Activated CD4-positive, alpha-beta T cell treated with anti-CD3 and anti-CD28 coated beads, Interleukin-2, amount 50 U/mL, for 48 hours (primary cell): ENCODE data around the gene UGT2B17.
"Not testable (repeated sequence)": the region's sequence is repeated elsewhere in the genome, so short reads cannot be mapped to it uniquely, and the experiment has no call there.

Experiments used
- DNase-seq, 2 experiments: peaks; one replicate each; pipeline ENCODE4 v3.0.0-alpha.2; 2020

The UGT2B17 gene

DNA sequence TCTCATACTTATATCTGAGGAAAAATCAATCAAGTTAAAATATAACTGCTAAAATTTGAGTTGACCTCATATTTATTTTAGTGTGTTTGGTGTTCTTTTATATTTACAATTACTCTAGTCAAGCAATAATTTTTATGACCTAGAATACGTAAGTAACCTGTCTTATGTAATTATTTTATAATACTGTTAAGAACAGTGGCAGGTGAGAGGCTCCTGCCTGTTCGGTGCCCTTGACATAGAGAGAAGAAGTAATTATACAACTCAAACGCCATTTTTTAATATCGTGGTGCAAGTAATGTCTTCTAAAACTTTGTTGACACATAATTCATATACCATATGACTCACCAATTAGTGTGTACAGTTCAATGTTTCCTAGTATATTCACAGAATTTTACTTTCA is 7.6 kb downstream of the UGT2B17 start:
- not testable (repeated sequence) for DNase-seq

DNA sequence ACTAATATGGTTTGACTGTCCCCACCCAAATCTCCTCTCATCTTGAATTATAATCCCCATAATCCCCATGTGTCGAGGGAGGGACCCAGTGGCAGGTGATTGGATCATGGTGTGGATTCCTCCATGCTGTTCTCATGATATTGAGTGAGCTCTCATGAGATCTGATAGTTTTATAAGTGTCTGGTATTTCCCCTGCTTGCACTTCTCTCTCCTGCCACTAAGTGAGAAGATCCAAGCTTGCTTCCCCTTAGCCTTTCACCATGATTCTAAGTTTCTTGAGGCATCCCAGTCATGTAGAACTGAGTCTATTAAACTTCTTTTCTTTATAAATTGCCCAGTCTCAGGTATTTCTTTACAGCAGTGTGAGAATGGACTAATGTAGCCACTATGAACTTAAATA is 9.8 kb downstream of the UGT2B17 start:
- not testable (repeated sequence) for DNase-seq

DNA sequence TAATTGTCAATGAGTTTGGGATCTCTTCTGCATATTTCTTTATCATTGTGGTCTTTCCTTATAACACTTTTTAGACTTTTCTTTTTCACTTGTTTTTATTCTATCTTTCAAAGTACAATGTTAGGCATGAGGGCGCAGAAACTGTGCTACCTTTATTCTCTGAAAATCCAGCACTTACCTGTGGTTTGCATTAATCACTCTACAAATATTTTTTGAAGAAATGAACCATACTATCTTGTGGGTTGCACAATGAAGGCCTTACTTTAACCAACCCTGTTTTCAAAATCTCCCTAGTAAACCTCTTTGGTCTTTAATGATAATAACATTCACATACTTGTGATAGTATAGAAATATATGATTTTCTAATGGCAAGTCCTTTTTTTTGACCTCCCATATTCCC is 11.0 kb downstream of the UGT2B17 start:
- DNase-seq: not testable (repeated sequence)

DNA sequence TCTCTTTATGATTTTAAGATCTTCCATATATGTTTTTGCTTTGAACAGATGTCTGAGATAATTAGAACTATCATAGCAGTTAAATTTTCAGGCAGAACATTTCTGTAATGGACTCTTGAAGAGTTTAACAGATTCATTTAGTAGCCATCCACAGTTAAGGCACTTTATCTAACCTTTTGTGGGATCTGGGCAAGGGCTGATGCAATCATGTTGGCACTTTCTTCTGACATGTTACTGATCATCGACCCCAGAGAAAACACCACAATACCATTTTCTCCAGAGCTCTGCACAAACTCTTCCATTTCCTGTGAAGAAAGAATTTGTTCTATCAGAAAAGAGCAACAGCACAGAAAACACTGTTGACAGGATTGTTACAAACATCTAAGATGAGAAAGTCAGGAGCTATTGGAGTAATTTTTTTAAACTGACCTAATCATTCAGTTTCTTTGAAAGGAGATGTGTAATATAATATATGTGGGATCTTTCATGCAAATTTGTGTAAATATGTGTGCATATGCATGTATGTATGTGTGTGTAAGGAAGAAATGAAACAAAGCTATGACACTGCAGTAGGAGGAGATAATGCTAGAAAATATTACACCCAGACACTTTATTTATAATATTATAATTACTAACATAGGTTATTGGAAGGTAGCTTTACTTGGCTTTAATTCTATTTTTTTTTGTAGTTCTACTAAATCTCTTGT is 15.6 kb downstream of the UGT2B17 start:
- not testable (repeated sequence) for DNase-seq

DNA sequence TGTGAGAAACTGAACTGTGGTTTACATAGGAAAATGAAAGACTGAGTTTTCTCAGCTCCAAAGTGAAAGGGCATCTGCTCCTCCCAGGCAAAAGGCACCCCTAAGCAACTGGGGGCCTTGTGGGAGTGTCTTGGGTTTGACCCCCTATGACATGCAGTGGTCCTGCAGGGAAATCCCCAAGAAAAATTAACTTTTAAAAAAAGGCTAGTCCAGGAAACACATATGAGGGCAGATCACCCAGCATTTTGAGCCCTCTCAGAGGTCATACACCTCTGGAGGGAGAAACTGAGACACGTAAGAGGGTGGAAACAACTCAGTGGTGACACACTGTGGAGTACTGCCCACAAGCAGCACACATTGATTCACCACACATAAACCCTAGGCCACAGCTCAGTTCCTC is 22.3 kb downstream of the UGT2B17 start:
- DNase-seq: not testable (repeated sequence)

DNA sequence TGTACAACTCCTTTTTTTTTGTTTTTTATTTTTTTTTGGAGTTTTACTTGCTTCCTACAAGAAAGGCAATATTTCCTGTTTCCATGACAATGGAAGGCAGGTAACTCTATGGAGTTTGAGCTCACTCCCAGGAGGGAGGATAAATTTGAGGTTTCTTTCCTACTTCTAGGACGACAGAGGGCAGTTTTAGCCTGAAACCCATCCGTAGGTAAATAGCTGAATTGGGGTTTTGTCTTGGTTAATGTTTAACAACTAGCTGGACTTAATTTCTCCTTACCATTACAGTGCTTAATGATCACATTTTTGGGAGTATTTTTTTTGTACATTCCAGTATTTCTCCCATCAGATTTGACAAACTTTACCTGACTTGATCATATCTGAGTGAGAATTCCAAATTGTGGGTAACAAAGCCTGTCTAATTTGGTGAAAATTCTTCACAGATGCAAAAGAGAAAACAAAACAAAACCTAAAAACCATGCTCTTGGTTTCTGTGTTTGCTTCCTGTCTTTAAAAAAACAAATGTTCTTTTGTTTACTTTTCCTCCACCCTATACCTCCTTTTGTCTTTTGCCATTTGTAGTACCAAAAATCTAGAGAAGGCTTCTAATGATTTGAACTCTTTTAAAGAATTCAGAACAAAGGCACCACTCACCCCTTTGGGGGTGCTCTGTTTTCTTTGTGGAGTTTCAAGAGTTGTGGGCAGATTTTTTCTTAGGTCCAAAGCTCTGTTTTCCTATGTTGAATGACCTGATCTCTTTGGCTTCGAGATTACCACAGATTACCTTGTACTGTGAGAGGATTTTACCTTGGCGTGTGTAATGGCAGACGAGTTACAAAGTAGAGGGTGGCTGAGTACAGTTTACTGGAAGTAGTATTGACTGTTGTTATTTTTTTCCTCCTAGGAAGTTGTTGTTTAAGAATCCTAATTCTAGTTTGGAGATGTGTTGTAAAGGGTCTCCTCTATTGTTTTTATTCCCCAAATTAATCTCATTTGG is 23.0 kb downstream of the UGT2B17 start:
- not testable (repeated sequence) for DNase-seq

DNA sequence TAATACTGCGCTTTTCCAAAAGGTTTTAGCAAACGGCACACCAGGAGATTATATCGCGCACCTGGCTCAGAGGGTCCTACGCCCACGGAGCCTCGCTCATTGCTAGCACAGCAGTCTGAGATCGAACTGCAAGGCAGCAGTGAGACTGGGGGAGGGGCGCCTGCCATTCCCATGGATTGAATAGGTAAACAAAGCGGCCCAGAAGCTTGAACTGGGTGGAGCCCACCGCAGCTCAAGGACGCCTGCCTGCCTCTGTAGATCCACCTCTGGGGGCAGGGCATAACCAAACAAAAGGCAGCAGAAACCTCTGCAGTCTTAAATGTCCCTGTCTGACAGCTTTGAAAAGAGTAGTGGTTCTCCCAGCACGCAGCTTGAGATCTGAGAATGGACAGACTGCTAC is 33.4 kb downstream of the UGT2B17 start:
- not testable (repeated sequence) for DNase-seq

DNA sequence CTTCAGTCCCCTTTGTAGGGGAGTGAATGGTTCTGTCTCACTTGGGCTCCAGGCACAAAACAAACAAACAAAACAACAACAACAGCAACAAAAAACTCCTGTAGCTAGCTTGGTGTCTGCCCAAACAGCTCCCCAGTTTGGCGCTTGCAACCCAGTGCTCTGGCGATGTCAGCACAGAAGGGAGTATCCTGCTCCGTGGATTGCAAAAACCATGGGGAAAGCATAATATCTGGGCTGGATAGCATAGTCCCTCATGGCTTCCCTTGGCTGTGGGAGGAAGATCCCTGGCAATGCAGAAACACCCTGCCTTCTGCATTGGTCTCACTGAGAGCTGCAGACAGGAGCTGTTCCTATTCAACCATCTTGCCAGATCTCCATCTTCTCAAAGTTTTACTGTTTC is 39.7 kb downstream of the UGT2B17 start:
- no peak for DNase-seq

DNA sequence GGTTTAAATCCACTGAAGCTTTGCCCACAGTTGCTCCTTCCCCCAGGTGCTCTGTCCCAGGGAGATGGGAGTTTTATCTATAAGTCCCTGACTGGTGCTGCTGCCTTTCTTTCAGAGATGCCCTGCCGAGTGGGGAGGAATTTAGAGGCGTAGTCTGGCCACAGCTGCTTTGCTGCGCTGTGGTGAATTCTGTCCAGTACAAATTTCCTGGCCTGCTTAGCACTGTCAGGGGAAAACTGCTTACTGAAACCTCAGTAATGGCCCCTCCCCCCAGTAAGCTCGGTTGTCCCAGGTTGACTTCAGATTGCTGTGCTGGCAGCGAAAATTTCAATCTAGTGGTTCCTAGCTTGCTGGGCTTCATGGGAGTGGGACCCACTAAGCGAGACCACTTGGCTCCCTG is 40.1 kb downstream of the UGT2B17 start:
- no peak for DNase-seq

DNA sequence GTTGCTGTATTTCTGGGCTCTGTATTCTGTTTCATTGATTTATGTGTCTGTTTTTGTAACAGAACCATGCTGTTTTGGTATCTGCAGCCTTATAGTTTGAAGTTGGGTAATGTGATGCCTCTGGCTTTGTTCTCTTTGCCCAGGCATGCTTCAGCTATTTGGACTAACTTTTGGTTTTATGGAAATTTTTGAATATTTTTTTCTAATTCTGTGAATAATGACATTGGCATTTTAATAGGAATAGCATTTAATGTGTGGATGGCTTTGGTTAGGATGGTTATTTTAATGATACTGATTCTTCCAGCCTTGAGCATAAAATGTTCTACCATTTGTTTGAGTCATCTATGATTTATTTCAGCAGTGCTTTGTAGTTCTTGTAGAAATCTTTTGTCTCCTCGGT is 53.9 kb downstream of the UGT2B17 start:
- not testable (repeated sequence) for DNase-seq

DNA sequence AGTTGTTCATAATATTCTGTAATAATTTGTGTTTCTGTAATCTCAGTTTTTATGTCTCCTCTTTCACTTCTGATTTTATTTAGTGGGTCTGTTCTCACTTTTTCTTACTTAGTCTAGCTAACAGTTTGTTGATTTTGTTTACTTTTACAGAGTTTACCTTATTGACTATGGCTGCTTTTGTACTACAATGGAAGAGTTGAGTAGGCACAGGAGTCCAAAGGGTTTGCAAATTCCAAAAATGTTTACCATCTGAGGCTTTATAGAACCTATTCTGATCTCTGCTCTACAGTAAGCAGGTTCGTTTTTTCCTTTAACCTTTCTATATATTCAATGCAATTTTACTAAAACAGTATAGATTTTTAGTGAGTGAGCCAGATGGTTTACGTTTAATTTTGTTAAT is 55.1 kb downstream of the UGT2B17 start:
- DNase-seq: no peak

DNA sequence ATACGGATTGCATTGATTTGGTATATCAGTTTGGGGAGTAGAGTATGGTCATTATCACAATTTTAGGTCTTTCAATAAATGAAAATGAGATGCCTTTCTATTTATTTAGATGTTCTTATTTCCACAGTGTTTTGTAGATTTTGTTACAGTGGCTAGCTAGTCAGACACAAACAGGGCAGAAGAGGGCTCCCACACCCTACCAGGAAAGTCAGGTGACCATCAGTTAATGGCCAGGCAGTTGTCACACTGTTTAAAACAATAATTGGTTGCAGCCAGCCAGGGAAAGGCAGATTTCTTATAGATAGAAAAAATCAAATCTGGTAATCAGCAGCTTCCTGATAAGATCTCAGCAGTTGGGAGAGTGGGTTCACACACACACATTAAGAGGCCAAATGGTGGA is 57.2 kb downstream of the UGT2B17 start:
- DNase-seq: no peak

DNA sequence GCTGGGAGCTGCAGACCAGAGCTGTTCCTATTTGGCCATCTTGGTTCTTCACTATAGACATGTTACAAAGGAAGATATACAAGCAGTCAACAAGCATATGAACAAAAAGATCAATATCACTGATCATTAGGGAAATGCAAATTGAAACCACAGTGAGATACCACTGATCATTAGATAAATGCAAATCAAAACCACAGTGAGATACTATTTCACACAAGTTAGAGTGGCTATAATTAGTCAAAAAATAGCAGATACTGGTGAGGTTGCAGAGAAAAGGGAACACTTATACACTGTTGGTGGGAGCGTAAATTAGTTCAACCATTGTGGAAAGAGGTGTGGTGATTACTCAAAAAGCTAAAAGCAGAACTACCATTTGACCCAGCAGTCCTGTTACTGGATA is 70.7 kb downstream of the UGT2B17 start:
- not testable (repeated sequence) for DNase-seq

DNA sequence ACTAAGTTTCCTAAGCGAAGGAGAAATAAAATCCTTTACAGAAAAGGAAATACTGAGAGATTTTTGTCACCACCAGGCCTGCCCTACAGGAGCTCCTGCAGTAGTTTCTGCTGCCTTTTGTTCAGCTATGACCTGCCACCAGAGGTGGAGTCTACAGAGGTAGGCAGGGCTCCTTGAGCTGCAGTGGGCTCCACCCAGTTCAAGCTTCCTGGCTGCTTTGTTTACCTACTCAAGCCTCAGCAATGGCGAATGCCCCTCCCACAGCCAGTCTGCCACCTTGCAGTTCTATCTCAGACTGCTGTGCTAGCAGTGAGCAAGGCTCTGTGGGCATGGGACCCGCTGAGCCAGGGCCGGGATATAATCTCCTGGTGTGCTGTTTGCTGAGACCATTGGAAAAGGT is 71.3 kb downstream of the UGT2B17 start:
- DNase-seq: peak in 1 of 2 experiments; percentile 1

DNA sequence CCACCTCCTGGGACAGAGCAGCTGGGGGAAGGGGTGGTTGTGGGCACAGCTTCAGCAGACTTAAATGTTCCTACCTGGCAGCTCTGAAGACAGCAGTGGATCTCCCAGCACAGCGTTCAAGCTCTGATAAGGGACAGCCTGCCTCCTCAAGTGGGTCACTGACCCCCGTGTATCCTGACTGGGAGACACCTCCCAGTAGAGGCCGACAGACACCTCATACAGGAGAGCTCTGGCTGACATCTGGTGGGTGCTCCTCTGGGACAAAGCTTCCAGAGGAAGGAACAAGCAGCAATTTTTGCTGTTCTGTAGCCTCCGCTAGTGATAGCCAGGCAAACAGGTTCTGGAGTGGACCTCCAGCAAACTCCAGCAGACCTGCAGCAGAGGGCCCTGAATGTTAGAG is 72.7 kb downstream of the UGT2B17 start:
- DNase-seq: not testable (repeated sequence)

DNA sequence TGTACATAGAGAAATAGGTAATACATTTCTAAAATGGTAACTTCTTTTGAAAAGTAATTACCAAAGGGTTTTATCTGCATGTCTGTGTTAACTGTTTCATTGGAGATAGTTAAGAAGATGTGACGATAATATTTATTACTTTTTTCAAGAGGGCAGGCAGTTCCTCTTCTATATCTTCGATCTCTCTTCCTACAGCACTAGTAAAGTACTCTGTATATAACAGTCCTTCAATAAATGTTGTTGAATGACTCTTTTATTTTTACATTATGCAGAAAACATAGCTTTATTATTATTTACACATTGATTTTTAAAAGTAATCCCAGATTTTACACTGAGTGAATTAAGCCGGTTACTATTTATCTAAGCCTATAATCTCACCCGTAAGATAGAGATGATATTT is 77.1 kb downstream of the UGT2B17 start:
- no peak for DNase-seq

DNA sequence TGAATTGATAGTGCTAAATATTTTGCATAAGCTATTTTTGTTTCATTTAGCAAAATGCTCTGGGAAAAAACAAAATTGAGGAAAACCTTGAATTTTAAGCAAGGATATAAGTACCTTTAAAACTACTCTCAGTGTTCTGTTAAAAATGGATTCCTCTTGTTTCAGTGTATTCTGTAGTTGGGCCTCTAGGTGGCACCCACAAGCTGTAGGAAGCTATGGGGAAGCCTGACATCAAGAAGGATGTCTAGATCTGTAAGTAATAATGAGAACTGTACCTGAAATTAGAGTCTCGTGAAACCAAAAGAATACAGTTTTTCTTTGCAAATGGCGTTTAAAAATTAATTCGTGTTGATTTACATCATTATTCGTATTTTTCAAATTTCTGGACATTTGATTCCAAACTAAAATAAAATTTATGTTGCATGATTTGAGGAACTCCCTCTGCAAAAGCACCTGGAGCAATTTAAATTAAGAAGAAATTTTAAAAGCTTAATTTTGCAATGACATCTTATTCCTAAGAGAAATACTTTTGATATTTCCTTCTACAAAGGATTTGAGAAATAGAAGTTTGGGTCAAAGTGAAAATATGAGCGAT is 77.6 kb downstream of the UGT2B17 start:
- DNase-seq: peak; percentile 56 to 65

DNA sequence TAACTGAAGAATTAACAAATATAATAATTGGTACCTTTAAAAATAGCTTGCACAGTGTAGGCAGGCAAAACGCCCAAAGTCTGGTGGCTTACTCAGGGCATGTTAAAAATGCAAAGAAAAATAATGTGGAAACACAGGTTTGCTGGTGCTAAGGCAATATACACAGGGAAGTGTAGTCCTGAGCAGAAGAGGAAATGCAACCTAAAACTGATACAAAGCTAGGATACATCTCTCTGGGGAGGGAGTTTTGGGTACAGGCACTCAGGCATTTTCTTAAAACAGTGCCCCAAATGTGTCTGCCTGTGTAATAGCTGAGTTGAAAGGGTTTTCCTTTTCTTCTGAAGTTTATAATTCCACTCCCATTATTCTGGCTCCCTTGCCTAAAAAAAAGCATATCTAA is 81.4 kb downstream of the UGT2B17 start:
- no peak for DNase-seq

DNA sequence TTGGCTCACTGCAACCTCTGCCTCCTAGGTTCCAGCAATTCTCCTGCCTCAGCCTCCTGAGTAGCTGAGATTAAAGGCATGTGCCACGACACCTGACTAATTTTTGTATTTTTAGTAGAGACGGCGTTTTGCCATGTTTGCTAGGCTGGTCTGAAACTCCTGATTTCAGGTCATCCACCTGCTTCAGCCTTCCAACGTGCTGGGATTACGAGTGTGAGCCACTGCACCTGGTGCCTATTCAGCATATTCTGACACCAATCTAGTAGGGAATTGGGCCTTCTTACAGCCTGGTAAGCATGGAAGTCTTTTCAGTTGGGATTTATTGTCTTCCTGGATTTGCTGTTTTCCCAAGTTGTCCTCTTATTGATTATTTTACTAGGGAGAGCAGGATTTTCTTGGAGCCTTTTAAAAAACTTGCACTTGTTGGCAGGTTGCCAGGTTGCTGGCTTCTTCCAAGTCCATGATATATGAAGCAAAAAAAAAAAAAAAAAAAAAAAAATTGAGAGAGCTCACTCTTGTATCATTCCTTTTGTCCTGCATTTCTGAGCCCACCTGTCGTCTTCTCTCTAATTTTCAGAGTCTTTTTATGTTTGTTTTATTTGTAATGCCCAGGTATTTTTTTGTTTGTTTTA is 85.2 kb downstream of the UGT2B17 start:
- no peak for DNase-seq

DNA sequence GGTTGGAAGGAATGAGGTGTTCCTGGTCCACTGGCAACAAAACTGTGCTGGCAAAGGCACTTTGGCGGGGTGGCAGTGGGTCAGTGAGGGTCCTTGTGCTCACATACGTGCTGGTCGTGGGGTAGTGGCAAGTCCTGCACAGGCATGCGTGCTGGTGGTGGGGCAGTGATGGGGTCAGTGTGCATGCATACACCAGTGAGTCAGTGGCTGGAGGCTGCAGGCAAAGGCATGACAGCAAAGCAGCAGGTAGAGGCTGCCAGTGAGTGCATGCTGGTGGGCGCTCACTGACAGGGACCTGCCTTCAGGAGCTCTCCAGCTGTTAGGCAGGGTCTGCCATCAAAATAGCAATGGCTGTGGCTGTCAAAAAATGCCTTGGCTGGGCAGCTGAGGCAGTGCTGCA is 86.8 kb downstream of the UGT2B17 start:
- no peak for DNase-seq
